Activated T-cell treated with anti-CD3 and anti-CD28 coated beads, Interleukin-2, amount 50 U/mL, for 24 hours (primary cell): Measurements from ENCODE around the gene SPATA16.

ENCODE experiments used
- DNase-seq: peaks from one replicate; pipeline ENCODE4 v3.0.0-alpha.2; 2020
- H3K27ac Mint-ChIP-seq: 2 replicates; pipeline ENCODE4 v1.8.0; 2020; ENCODE audit warnings: mild to moderate bottlenecking, mixed read lengths
- H3K27me3 Mint-ChIP-seq: 2 replicates; pipeline ENCODE4 v1.8.0; 2020; ENCODE audit warnings: mixed read lengths
- H3K36me3 Mint-ChIP-seq: 2 replicates; pipeline ENCODE4 v1.8.0; 2020; ENCODE audit warnings: low read depth, mixed read lengths
- H3K4me1 Mint-ChIP-seq: 2 replicates; pipeline ENCODE4 v1.8.0; 2020; ENCODE audit warnings: low read depth, mixed read lengths
- H3K4me3 Mint-ChIP-seq: 2 replicates; pipeline ENCODE4 v1.8.0; 2020; ENCODE audit warnings: mild to moderate bottlenecking, moderate library complexity, mixed read lengths
- H3K9me3 Mint-ChIP-seq: 2 replicates; pipeline ENCODE4 v1.8.0; 2020; ENCODE audit warnings: mixed read lengths

SPATA16 gene

GRCh38 chr3:173003956-173004355, 137.1 kb downstream of the SPATA16 start:
- H3K36me3 Mint-ChIP-seq, result no peaks in the 10 kb centered on the region
- H3K4me3 Mint-ChIP-seq, result no peak overlapping the region
- peaks cover 1% of the 10 kb centered on the region for H3K9me3 Mint-ChIP-seq
- DNase-seq, result no peak
- no peaks in the 10 kb centered on the region for H3K4me1 Mint-ChIP-seq
- no peak overlapping the region for H3K27ac Mint-ChIP-seq
- H3K27me3 Mint-ChIP-seq, result no peaks in the 10 kb centered on the region

GRCh38 chr3:173003471-173003870, 137.6 kb downstream of the SPATA16 start:
- Mint-ChIP-seq H3K36me3 (no peaks in the 10 kb centered on the region), H3K9me3 (peaks cover 1% of the 10 kb centered on the region), H3K4me3 (no peak overlapping the region), H3K4me1 (no peaks in the 10 kb centered on the region), H3K27me3 (no peaks in the 10 kb centered on the region), H3K27ac (no peak overlapping the region)
- DNase-seq, result no peak

GRCh38 chr3:173001622-173002021, 139.4 kb downstream of the SPATA16 start:
- no peaks in the 10 kb centered on the region for H3K36me3 Mint-ChIP-seq
- H3K27ac Mint-ChIP-seq, result no peak overlapping the region
- no peak for DNase-seq
- no peak overlapping the region for H3K4me3 Mint-ChIP-seq
- H3K9me3 Mint-ChIP-seq, result peaks cover 1% of the 10 kb centered on the region
- no peaks in the 10 kb centered on the region for H3K27me3 Mint-ChIP-seq
- H3K4me1 Mint-ChIP-seq, result no peaks in the 10 kb centered on the region

GRCh38 chr3:173000553-173000952, 140.5 kb downstream of the SPATA16 start:
- H3K27ac Mint-ChIP-seq, result no peak overlapping the region
- H3K4me3 Mint-ChIP-seq, result no peak overlapping the region
- H3K27me3 Mint-ChIP-seq, result no peaks in the 10 kb centered on the region
- H3K9me3 Mint-ChIP-seq, result peaks cover 1% of the 10 kb centered on the region
- H3K36me3 Mint-ChIP-seq, result no peaks in the 10 kb centered on the region
- no peaks in the 10 kb centered on the region for H3K4me1 Mint-ChIP-seq
- no peak for DNase-seq

GRCh38 chr3:172993412-172993811, 147.6 kb downstream of the SPATA16 start:
- no peaks in the 10 kb centered on the region for H3K9me3 Mint-ChIP-seq
- H3K4me3 Mint-ChIP-seq, result no peak overlapping the region
- H3K36me3 Mint-ChIP-seq, result no peaks in the 10 kb centered on the region
- H3K4me1 Mint-ChIP-seq, result no peaks in the 10 kb centered on the region
- H3K27me3 Mint-ChIP-seq, result no peaks in the 10 kb centered on the region
- no peak overlapping the region for H3K27ac Mint-ChIP-seq
- no peak for DNase-seq

GRCh38 chr3:172991424-172991996, 149.5 kb downstream of the SPATA16 start:
- Mint-ChIP-seq H3K4me3 (no peak overlapping the region), H3K9me3 (no peaks in the 10 kb centered on the region), H3K27ac (no peak overlapping the region), H3K27me3 (no peaks in the 10 kb centered on the region), H3K4me1 (no peaks in the 10 kb centered on the region), H3K36me3 (no peaks in the 10 kb centered on the region)
- no peak for DNase-seq

- Mint-ChIP-seq H3K36me3 (no peaks in the 10 kb centered on the region), H3K27ac (no peak overlapping the region)
These were observed 151.7 kb downstream of the SPATA16 start for GRCh38 chr3:172989373-172989772.

GRCh38 chr3:172987273-172987672, 153.8 kb downstream of the SPATA16 start:
- Mint-ChIP-seq H3K27me3 (no peaks in the 10 kb centered on the region), H3K36me3 (no peaks in the 10 kb centered on the region), H3K4me3 (no peak overlapping the region), H3K27ac (no peak overlapping the region), H3K9me3 (no peaks in the 10 kb centered on the region), H3K4me1 (no peaks in the 10 kb centered on the region)
- DNase-seq, result no peak

More at GRCh38 chr3:172989373-172989772, 151.7 kb downstream of the SPATA16 start:
- no peak for DNase-seq
- no peaks in the 10 kb centered on the region for H3K27me3 Mint-ChIP-seq
- H3K9me3 Mint-ChIP-seq, result no peaks in the 10 kb centered on the region
- H3K4me1 Mint-ChIP-seq, result no peaks in the 10 kb centered on the region
- H3K4me3 Mint-ChIP-seq, result no peak overlapping the region

- no peaks in the 10 kb centered on the region for H3K27me3 Mint-ChIP-seq
- H3K4me3 Mint-ChIP-seq, result no peak overlapping the region
- no peaks in the 10 kb centered on the region for H3K36me3 Mint-ChIP-seq
- no peaks in the 10 kb centered on the region for H3K9me3 Mint-ChIP-seq
- no peak overlapping the region for H3K27ac Mint-ChIP-seq
- DNase-seq, result no peak
- H3K4me1 Mint-ChIP-seq, result no peaks in the 10 kb centered on the region
These were observed 156.1 kb downstream of the SPATA16 start for GRCh38 chr3:172984914-172985313.

- DNase-seq, result no peak
- H3K36me3 Mint-ChIP-seq, result no peaks in the 10 kb centered on the region
- H3K4me3 Mint-ChIP-seq, result no peak overlapping the region
- no peaks in the 10 kb centered on the region for H3K4me1 Mint-ChIP-seq
- no peak overlapping the region for H3K27ac Mint-ChIP-seq
- H3K27me3 Mint-ChIP-seq, result no peaks in the 10 kb centered on the region
- no peaks in the 10 kb centered on the region for H3K9me3 Mint-ChIP-seq
These were observed 158.2 kb downstream of the SPATA16 start for GRCh38 chr3:172982736-172983364.

- H3K4me1 Mint-ChIP-seq, result no peaks in the 10 kb centered on the region
- no peak overlapping the region for H3K4me3 Mint-ChIP-seq
- no peaks in the 10 kb centered on the region for H3K27me3 Mint-ChIP-seq
- no peaks in the 10 kb centered on the region for H3K9me3 Mint-ChIP-seq
- no peak for DNase-seq
- H3K27ac Mint-ChIP-seq, result no peak overlapping the region
- no peaks in the 10 kb centered on the region for H3K36me3 Mint-ChIP-seq
These were observed 159.5 kb downstream of the SPATA16 start for GRCh38 chr3:172981407-172981983.

GRCh38 chr3:172980849-172981248, 160.2 kb downstream of the SPATA16 start:
- Mint-ChIP-seq H3K4me3 (no peak overlapping the region), H3K36me3 (no peaks in the 10 kb centered on the region), H3K4me1 (no peaks in the 10 kb centered on the region), H3K27me3 (no peaks in the 10 kb centered on the region), H3K9me3 (no peaks in the 10 kb centered on the region), H3K27ac (no peak overlapping the region)
- DNase-seq, result no peak

GRCh38 chr3:172977696-172978095, 163.3 kb downstream of the SPATA16 start:
- DNase-seq, result no peak
- no peak overlapping the region for H3K4me3 Mint-ChIP-seq
- H3K27ac Mint-ChIP-seq, result no peak overlapping the region
- no peaks in the 10 kb centered on the region for H3K9me3 Mint-ChIP-seq
- no peaks in the 10 kb centered on the region for H3K4me1 Mint-ChIP-seq
- H3K36me3 Mint-ChIP-seq, result no peaks in the 10 kb centered on the region
- H3K27me3 Mint-ChIP-seq, result no peaks in the 10 kb centered on the region

GRCh38 chr3:172974969-172975368, 166.1 kb downstream of the SPATA16 start:
- Mint-ChIP-seq H3K4me3 (no peak overlapping the region), H3K27ac (no peak overlapping the region), H3K9me3 (no peaks in the 10 kb centered on the region), H3K4me1 (no peaks in the 10 kb centered on the region), H3K27me3 (no peaks in the 10 kb centered on the region), H3K36me3 (no peaks in the 10 kb centered on the region)
- no peak for DNase-seq

- Mint-ChIP-seq H3K27ac (no peak overlapping the region), H3K9me3 (no peaks in the 10 kb centered on the region), H3K36me3 (no peaks in the 10 kb centered on the region)
These were observed 167.2 kb downstream of the SPATA16 start for GRCh38 chr3:172973799-172974198.

More at GRCh38 chr3:172973799-172974198, 167.2 kb downstream of the SPATA16 start:
- H3K4me3 Mint-ChIP-seq, result no peak overlapping the region
- H3K4me1 Mint-ChIP-seq, result no peaks in the 10 kb centered on the region
- DNase-seq, result no peak
- H3K27me3 Mint-ChIP-seq, result no peaks in the 10 kb centered on the region
